ENCODE results near the gene CHMP4B.

CHMP4B gene

GRCh38 chr20:33827109-33827508 is 16.0 kb downstream of the CHMP4B start:
- Histone ChIP-seq H3K9me3 (ENCODE audit: control insufficient read depth, insufficient read depth, low read length) (no peaks in the 10 kb centered on the region), H3K4me3 (ENCODE audit: low read length) (no peak overlapping the region), H3K4me1 (ENCODE audit: control insufficient read depth, insufficient read depth, low read length) (no peaks in the 10 kb centered on the region; the same call in 1 of the 2 replicates), H3K27ac (ENCODE audit: low read length) (no peak overlapping the region), H3K27me3 (ENCODE audit: control insufficient read depth, insufficient read depth, low read length) (no peaks in the 10 kb centered on the region), H3K36me3 (ENCODE audit: control insufficient read depth, insufficient read depth, low read length) (no peaks in the 10 kb centered on the region)
- no CpG with 5 or more reads among the region's 2 CpGs for WGBS (ENCODE audit: insufficient coverage, insufficient read length)
- no peak for DNase-seq (ENCODE audit: low read depth, low spot score)

GRCh38 chr20:33827634-33828325 is 16.6 kb downstream of the CHMP4B start:
- no peak overlapping the region for H3K27ac ChIP-seq (ENCODE audit: low read length)
- H3K36me3 ChIP-seq (ENCODE audit: control insufficient read depth, insufficient read depth, low read length) = no peaks in the 10 kb centered on the region
- no peak for DNase-seq (ENCODE audit: low read depth, low spot score)
- H3K27me3 ChIP-seq (ENCODE audit: control insufficient read depth, insufficient read depth, low read length) = no peaks in the 10 kb centered on the region
- no peaks in the 10 kb centered on the region; the same call in 1 of the 2 replicates for H3K4me1 ChIP-seq (ENCODE audit: control insufficient read depth, insufficient read depth, low read length)
- no CpG with 5 or more reads among the region's 4 CpGs for WGBS (ENCODE audit: insufficient coverage, insufficient read length)
- H3K9me3 ChIP-seq (ENCODE audit: control insufficient read depth, insufficient read depth, low read length) = no peaks in the 10 kb centered on the region
- H3K4me3 ChIP-seq (ENCODE audit: low read length) = no peak overlapping the region

- H3K4me1 ChIP-seq (ENCODE audit: control insufficient read depth, insufficient read depth, low read length) = no peaks in the 10 kb centered on the region; the same call in 1 of the 2 replicates
- no peak for DNase-seq (ENCODE audit: low read depth, low spot score)
These were observed 17.2 kb downstream of the CHMP4B start for GRCh38 chr20:33828326-33828844.

GRCh38 chr20:33828967-33829560 is 17.9 kb downstream of the CHMP4B start:
- Histone ChIP-seq H3K27ac (ENCODE audit: low read length) (no peak overlapping the region), H3K9me3 (ENCODE audit: control insufficient read depth, insufficient read depth, low read length) (no peaks in the 10 kb centered on the region), H3K4me1 (ENCODE audit: control insufficient read depth, insufficient read depth, low read length) (no peaks in the 10 kb centered on the region; the same call in 1 of the 2 replicates), H3K36me3 (ENCODE audit: control insufficient read depth, insufficient read depth, low read length) (no peaks in the 10 kb centered on the region), H3K4me3 (ENCODE audit: low read length) (no peak overlapping the region), H3K27me3 (ENCODE audit: control insufficient read depth, insufficient read depth, low read length) (no peaks in the 10 kb centered on the region)
- DNase-seq (ENCODE audit: low read depth, low spot score) = no peak
- no CpG with 5 or more reads among the region's 3 CpGs for WGBS (ENCODE audit: insufficient coverage, insufficient read length)

More at GRCh38 chr20:33828326-33828844, 17.2 kb downstream of the CHMP4B start:
- Histone ChIP-seq H3K36me3 (ENCODE audit: control insufficient read depth, insufficient read depth, low read length) (no peaks in the 10 kb centered on the region), H3K4me3 (ENCODE audit: low read length) (no peak overlapping the region), H3K27me3 (ENCODE audit: control insufficient read depth, insufficient read depth, low read length) (no peaks in the 10 kb centered on the region), H3K27ac (ENCODE audit: low read length) (no peak overlapping the region), H3K9me3 (ENCODE audit: control insufficient read depth, insufficient read depth, low read length) (no peaks in the 10 kb centered on the region)
- no CpG with 5 or more reads among the region's 9 CpGs for WGBS (ENCODE audit: insufficient coverage, insufficient read length)

- no CpG with 5 or more reads among the region's 3 CpGs for WGBS (ENCODE audit: insufficient coverage, insufficient read length)
- Histone ChIP-seq H3K4me3 (ENCODE audit: low read length) (no peak overlapping the region), H3K36me3 (ENCODE audit: control insufficient read depth, insufficient read depth, low read length) (no peaks in the 10 kb centered on the region), H3K9me3 (ENCODE audit: control insufficient read depth, insufficient read depth, low read length) (no peaks in the 10 kb centered on the region), H3K27me3 (ENCODE audit: control insufficient read depth, insufficient read depth, low read length) (no peaks in the 10 kb centered on the region), H3K4me1 (ENCODE audit: control insufficient read depth, insufficient read depth, low read length) (no peaks in the 10 kb centered on the region; the same call in 1 of the 2 replicates), H3K27ac (ENCODE audit: low read length) (no peak overlapping the region)
- DNase-seq (ENCODE audit: low read depth, low spot score) = no peak
These were observed 18.5 kb downstream of the CHMP4B start for GRCh38 chr20:33829636-33830035.

- DNase-seq (ENCODE audit: low read depth, low spot score) = no peak
- Histone ChIP-seq H3K36me3 (ENCODE audit: control insufficient read depth, insufficient read depth, low read length) (no peaks in the 10 kb centered on the region), H3K4me1 (ENCODE audit: control insufficient read depth, insufficient read depth, low read length) (no peaks in the 10 kb centered on the region; the same call in 1 of the 2 replicates), H3K27ac (ENCODE audit: low read length) (no peak overlapping the region), H3K4me3 (ENCODE audit: low read length) (no peak overlapping the region), H3K27me3 (ENCODE audit: control insufficient read depth, insufficient read depth, low read length) (no peaks in the 10 kb centered on the region), H3K9me3 (ENCODE audit: control insufficient read depth, insufficient read depth, low read length) (no peaks in the 10 kb centered on the region)
- WGBS (ENCODE audit: insufficient coverage, insufficient read length) = no CpG with 5 or more reads among the region's 4 CpGs
These were observed 19.2 kb downstream of the CHMP4B start for GRCh38 chr20:33830371-33830770.

- no peak for DNase-seq (ENCODE audit: low read depth, low spot score)
- WGBS (ENCODE audit: insufficient coverage, insufficient read length) = no CpG with 5 or more reads among the region's 11 CpGs
- Histone ChIP-seq H3K4me3 (ENCODE audit: low read length) (no peak overlapping the region), H3K4me1 (ENCODE audit: control insufficient read depth, insufficient read depth, low read length) (no peaks in the 10 kb centered on the region), H3K9me3 (ENCODE audit: control insufficient read depth, insufficient read depth, low read length) (no peaks in the 10 kb centered on the region), H3K36me3 (ENCODE audit: control insufficient read depth, insufficient read depth, low read length) (no peaks in the 10 kb centered on the region), H3K27me3 (ENCODE audit: control insufficient read depth, insufficient read depth, low read length) (no peaks in the 10 kb centered on the region), H3K27ac (ENCODE audit: low read length) (no peak overlapping the region)
These were observed 21.1 kb downstream of the CHMP4B start for GRCh38 chr20:33832103-33832804.

GRCh38 chr20:33833333-33833732 is 22.2 kb downstream of the CHMP4B start:
- DNase-seq (ENCODE audit: low read depth, low spot score) = no peak
- no peak overlapping the region for H3K27ac ChIP-seq (ENCODE audit: low read length)
- H3K9me3 ChIP-seq (ENCODE audit: control insufficient read depth, insufficient read depth, low read length) = no peaks in the 10 kb centered on the region
- H3K27me3 ChIP-seq (ENCODE audit: control insufficient read depth, insufficient read depth, low read length) = no peaks in the 10 kb centered on the region
- H3K36me3 ChIP-seq (ENCODE audit: control insufficient read depth, insufficient read depth, low read length) = no peaks in the 10 kb centered on the region
- H3K4me3 ChIP-seq (ENCODE audit: low read length) = no peak overlapping the region
- H3K4me1 ChIP-seq (ENCODE audit: control insufficient read depth, insufficient read depth, low read length) = no peaks in the 10 kb centered on the region
- no CpG with 5 or more reads among the region's 1 CpG for WGBS (ENCODE audit: insufficient coverage, insufficient read length)

- Histone ChIP-seq H3K27me3 (ENCODE audit: control insufficient read depth, insufficient read depth, low read length) (no peaks in the 10 kb centered on the region), H3K4me3 (ENCODE audit: low read length) (no peak overlapping the region), H3K4me1 (ENCODE audit: control insufficient read depth, insufficient read depth, low read length) (no peaks in the 10 kb centered on the region), H3K9me3 (ENCODE audit: control insufficient read depth, insufficient read depth, low read length) (no peaks in the 10 kb centered on the region), H3K27ac (ENCODE audit: low read length) (no peak overlapping the region), H3K36me3 (ENCODE audit: control insufficient read depth, insufficient read depth, low read length) (no peaks in the 10 kb centered on the region)
- DNase-seq (ENCODE audit: low read depth, low spot score) = no peak
- WGBS (ENCODE audit: insufficient coverage, insufficient read length) = no CpG with 5 or more reads among the region's 9 CpGs
These were observed 24.5 kb downstream of the CHMP4B start for GRCh38 chr20:33835615-33836172.

GRCh38 chr20:33836277-33836676 is 25.1 kb downstream of the CHMP4B start:
- WGBS (ENCODE audit: insufficient coverage, insufficient read length) = no CpG with 5 or more reads among the region's 2 CpGs
- no peaks in the 10 kb centered on the region for H3K9me3 ChIP-seq (ENCODE audit: control insufficient read depth, insufficient read depth, low read length)
- H3K36me3 ChIP-seq (ENCODE audit: control insufficient read depth, insufficient read depth, low read length) = no peaks in the 10 kb centered on the region
- H3K4me1 ChIP-seq (ENCODE audit: control insufficient read depth, insufficient read depth, low read length) = no peaks in the 10 kb centered on the region
- H3K27me3 ChIP-seq (ENCODE audit: control insufficient read depth, insufficient read depth, low read length) = no peaks in the 10 kb centered on the region
- H3K4me3 ChIP-seq (ENCODE audit: low read length) = no peak overlapping the region
- no peak for DNase-seq (ENCODE audit: low read depth, low spot score)
- no peak overlapping the region for H3K27ac ChIP-seq (ENCODE audit: low read length)

All from iPS DF 6.9 (cell line).